SKM-1 treated with dmso at 0.1 percent for 144 hours (cell line): ENCODE measurements around the gene PCSK6.

Experiments used
- DNase-seq: peaks from one replicate; lab custom pipeline; 2025; ENCODE audit not compliant: unreplicated experiment; lab: John Stamatoyannopoulos, UW

PCSK6 gene

GRCh38 chr15:101523560-101523940, 34.0 kb upstream of the PCSK6 start:
- no peak for DNase-seq

- DNase-seq = no peak
Observed at GRCh38 chr15:101522621-101523559, 33.4 kb upstream of the PCSK6 start.

- DNase-seq = no peak
Observed at GRCh38 chr15:101522091-101522490, 32.6 kb upstream of the PCSK6 start.

GRCh38 chr15:101521591-101521990, 32.1 kb upstream of the PCSK6 start:
- DNase-seq = peak; percentile 97

GRCh38 chr15:101521069-101521468, 31.6 kb upstream of the PCSK6 start:
- DNase-seq = no peak

- DNase-seq = no peak
Observed at GRCh38 chr15:101520395-101520794, 30.9 kb upstream of the PCSK6 start.

GRCh38 chr15:101517504-101517903, 28.0 kb upstream of the PCSK6 start:
- DNase-seq = no peak

- no peak for DNase-seq
Observed at GRCh38 chr15:101514318-101514717, 24.8 kb upstream of the PCSK6 start.

- no peak for DNase-seq
Observed at GRCh38 chr15:101511717-101512116, 22.2 kb upstream of the PCSK6 start.

GRCh38 chr15:101510212-101511197, 21.0 kb upstream of the PCSK6 start:
- DNase-seq = peak; percentile 58

GRCh38 chr15:101509279-101509678, 19.8 kb upstream of the PCSK6 start:
- DNase-seq = no peak

- DNase-seq = no peak
Observed at GRCh38 chr15:101506491-101506890, 17.0 kb upstream of the PCSK6 start.

GRCh38 chr15:101505610-101506337, 16.3 kb upstream of the PCSK6 start:
- DNase-seq = no peak

GRCh38 chr15:101504866-101505609, 15.5 kb upstream of the PCSK6 start:
- DNase-seq = no peak

GRCh38 chr15:101504373-101504772, 14.9 kb upstream of the PCSK6 start:
- no peak for DNase-seq

- no peak for DNase-seq
Observed at GRCh38 chr15:101503296-101503599, 13.7 kb upstream of the PCSK6 start.

- no peak for DNase-seq
Observed at GRCh38 chr15:101502572-101503295, 13.2 kb upstream of the PCSK6 start.

- peak; percentile 21 for DNase-seq
Observed at GRCh38 chr15:101501703-101502373, 12.3 kb upstream of the PCSK6 start.

- no peak for DNase-seq
Observed at GRCh38 chr15:101500865-101501551, 11.5 kb upstream of the PCSK6 start.
